LNCaP clone FGC (cell line): Measurements from ENCODE around the gene GP9.

Experiments used
- DNase-seq: peaks from one replicate; pipeline ENCODE4 v3.0.0-alpha.2; 2011; ENCODE audit warnings: low read depth
- H3K4me3 ChIP-seq: 2 replicates; pipeline ENCODE4 v1.5.1; 2011; ENCODE audit warnings: mild to moderate bottlenecking, low read depth, low read length, control low read depth
- TF ChIP-seq, protein P1 (sequence below): IDR thresholded peaks from 2 replicates; pipeline ENCODE4 v1.5.1; 2012; ENCODE audit warnings: mild to moderate bottlenecking; ENCODE audit not compliant: control insufficient read depth, insufficient read depth; ENCODE audit errors: extremely low read depth

Gene GP9

DNA sequence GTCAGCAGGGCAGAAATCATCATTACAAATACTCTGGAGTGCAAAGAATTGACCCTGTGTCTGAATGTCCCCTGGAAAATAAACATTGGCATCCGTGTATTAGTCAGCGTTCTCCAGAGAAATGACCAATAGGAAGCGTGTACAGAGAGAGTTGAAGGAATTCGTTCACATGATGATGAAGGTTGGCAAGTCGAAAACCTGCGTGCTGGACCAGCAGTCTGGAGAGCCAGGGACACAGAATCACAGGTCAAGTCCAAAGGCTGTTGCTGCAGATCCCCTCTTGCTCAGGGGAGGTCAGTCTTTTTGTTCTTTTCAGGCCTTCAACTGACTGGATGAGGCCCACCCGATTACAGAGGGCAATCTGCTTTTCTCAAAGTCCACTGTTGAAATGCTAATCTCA, 16.6 kb downstream of the GP9 start:
- H3K4me3 ChIP-seq = no peak overlapping the region
- TF ChIP-seq, protein P1, sequence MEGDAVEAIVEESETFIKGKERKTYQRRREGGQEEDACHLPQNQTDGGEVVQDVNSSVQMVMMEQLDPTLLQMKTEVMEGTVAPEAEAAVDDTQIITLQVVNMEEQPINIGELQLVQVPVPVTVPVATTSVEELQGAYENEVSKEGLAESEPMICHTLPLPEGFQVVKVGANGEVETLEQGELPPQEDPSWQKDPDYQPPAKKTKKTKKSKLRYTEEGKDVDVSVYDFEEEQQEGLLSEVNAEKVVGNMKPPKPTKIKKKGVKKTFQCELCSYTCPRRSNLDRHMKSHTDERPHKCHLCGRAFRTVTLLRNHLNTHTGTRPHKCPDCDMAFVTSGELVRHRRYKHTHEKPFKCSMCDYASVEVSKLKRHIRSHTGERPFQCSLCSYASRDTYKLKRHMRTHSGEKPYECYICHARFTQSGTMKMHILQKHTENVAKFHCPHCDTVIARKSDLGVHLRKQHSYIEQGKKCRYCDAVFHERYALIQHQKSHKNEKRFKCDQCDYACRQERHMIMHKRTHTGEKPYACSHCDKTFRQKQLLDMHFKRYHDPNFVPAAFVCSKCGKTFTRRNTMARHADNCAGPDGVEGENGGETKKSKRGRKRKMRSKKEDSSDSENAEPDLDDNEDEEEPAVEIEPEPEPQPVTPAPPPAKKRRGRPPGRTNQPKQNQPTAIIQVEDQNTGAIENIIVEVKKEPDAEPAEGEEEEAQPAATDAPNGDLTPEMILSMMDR = no peak
- no peak for DNase-seq

DNA sequence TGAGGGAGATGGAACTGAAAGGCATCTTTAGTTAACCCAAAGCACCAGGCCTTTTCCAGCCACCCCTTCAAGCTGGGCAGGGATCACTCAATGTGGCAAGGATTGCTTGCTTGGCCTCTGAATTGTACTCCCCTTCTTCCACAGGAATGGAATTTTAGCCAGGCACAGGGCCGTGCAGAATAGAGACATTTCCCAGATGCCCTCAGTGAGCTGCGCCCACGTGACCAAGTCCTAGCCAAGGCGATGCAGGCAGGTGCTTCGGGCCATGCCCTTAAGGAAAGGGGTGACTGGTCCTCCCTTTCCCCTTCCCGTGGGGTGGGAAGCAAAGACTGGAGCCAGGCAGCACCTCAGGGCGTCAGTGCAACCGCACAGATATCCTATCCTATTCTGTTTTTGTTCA, 17.9 kb downstream of the GP9 start:
- DNase-seq = no peak
- TF ChIP-seq, protein P1 = no peak
- no peak overlapping the region for H3K4me3 ChIP-seq

DNA sequence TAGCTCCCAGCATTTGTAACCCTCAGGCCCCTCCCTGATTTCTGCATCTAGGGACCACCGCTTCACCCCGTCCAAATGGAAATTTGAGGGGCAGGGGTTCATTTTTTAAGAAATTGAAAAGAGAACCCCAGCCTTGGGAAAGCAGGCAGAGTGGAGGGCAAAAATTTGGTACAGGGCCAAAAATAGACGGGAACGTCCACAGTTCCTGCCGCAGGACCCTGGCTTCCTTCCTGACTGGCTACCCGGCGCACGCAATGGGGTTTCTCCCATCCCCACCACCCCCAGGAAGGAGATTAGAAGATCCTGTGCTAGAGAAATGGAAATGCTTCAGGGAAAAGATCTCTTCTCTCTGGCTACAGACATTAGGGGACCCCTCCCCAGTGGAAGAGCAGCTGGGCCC, 20.9 kb downstream of the GP9 start:
- no peak for DNase-seq
- no peak overlapping the region for H3K4me3 ChIP-seq
- TF ChIP-seq, protein P1 = no peak

DNA sequence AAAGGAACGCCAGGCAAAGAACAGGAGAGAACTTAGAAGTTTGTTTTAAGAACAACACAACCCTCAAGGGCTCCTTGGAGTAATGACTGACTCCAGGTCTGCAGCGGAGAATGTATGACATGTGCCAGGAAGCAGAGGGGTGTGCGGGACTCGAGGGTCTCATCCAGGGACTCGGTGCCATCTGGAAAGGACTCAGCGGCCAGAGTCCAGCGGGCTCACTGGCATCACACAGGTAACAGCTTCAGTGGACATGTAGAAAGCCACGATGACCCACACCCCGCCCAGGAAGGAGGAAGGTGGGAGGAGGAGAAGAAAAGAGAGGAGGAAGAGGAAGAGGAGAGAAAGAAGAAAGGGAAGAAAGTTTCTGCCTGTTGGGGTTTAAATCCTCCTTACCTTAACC, 21.4 kb downstream of the GP9 start:
- H3K4me3 ChIP-seq = no peak overlapping the region
- DNase-seq = no peak
- TF ChIP-seq, protein P1 = no peak

DNA sequence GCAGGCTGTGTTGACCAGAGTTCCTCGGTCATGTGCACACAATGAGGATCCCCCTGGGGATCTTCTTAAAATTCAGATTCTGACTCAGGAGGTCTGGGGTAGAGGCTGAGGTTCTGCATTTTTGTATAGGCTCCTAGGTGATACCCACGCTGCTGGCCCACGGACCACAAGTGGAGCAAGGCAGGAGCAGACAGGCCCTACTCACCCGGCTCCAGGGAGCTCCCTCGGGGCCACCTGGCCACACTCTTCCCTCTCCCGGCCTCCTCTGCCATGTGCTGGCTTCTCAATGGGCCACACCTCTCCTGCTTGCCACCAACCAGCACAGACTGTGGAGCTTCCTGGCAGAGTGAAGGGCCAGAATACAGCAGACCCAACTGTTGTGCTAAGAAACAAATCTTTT, 23.9 kb downstream of the GP9 start:
- TF ChIP-seq, protein P1 = no peak
- H3K4me3 ChIP-seq = no peak overlapping the region
- DNase-seq = no peak

DNA sequence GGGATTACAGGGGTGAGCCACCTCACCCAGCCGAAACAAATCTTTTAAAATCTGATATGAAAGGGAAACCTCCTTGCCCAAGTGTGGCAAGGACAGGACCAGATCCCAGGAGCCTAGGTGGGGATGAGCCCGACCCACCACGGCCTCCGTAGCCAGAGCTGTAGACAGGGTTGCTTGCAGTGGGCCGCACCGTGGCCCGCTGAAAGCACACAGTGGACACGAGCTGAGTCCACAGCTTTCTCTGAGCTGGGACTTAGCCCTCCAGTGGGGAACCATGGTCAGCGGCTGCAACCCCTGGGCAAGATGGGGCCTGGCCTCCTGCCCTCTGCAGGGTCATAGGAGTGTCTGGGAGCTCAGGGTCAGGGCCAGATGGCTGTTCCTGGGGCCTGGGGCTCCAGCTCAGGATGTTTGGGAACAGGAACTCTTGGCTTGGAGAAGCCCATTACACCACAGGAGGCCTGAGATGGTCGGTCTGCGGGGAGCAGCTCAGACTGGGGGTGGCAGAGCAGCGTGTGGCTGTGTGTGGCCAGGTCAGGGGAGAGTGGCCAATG, 24.7 kb downstream of the GP9 start:
- TF ChIP-seq, protein P1 = no peak

DNA sequence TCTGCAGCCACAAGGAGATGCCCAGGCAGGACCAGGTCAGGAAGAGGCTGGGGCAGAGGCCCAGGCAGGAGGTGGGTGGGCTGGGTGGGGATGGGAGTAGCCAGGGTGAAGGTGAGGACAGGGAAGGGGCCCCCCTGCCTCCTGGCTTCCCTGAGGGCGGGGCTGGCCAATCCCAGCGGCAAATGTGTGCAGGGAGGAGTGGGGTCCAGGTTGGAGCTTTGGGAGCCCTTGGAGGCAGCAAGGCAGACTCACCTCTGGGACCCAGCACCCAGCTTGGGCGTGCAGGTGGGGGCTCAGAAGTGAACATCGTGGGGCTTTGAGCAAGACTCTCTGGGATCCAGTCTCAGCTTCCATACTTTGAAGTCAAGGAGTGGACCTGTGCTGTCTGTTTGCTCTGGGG, 25.2 kb downstream of the GP9 start:
- no peak for DNase-seq
- TF ChIP-seq, protein P1 = no peak
- H3K4me3 ChIP-seq = no peak overlapping the region

More for the DNA sequence above, 24.7 kb downstream of the GP9 start:
- H3K4me3 ChIP-seq = no peak overlapping the region
- no peak for DNase-seq
